Activated CD4-positive, alpha-beta T cell treated with anti-CD3 and anti-CD28 coated beads for 36 hours (primary cell): ENCODE results near the gene CHCHD6. TPM values are rescaled to one million over a fixed set of nuclear protein-coding genes. Genes with fewer than 3 reads are reported as not detected.

Experiments
- ATAC-seq: fragments of 200-7000 bp; cut with Tn5 transposase; one replicate; pipeline ENCODE4 v1.10.0; 2021; ENCODE audit warnings: mild to moderate bottlenecking, moderate library complexity
- CTCF ChIA-PET: fragments of 350-600 bp; sonication (Branson Sonifier 250); formaldehyde crosslinking; loops from one replicate; lab custom pipeline; 2021; ENCODE audit warnings: antibody characterized with exemption; lab: Charles Lee
- POLR2A ChIA-PET: fragments of 350-600 bp; sonication (Branson Sonifier 250); formaldehyde crosslinking; loops from one replicate; lab custom pipeline; 2021; ENCODE audit warnings: antibody characterized with exemption, inconsistent platforms; lab: Charles Lee
- DNase-seq: peaks from one replicate; pipeline ENCODE4 v3.0.0-alpha.2; 2020
- H3K27ac Mint-ChIP-seq: one replicate; pipeline ENCODE4 v1.8.0; 2021; ENCODE audit warnings: mixed read lengths
- H3K27me3 Mint-ChIP-seq: one replicate; pipeline ENCODE4 v1.8.0; 2021; ENCODE audit warnings: mixed read lengths
- H3K36me3 Mint-ChIP-seq: one replicate; pipeline ENCODE4 v1.8.0; 2021; ENCODE audit warnings: low read depth, mixed read lengths
- H3K4me1 Mint-ChIP-seq: one replicate; pipeline ENCODE4 v1.8.0; 2021; ENCODE audit warnings: mixed read lengths
- H3K4me3 Mint-ChIP-seq: one replicate; pipeline ENCODE4 v1.8.0; 2021; ENCODE audit warnings: mild to moderate bottlenecking, moderate library complexity, mixed read lengths
- H3K9me3 Mint-ChIP-seq: one replicate; pipeline ENCODE4 v1.8.0; 2021; ENCODE audit warnings: low read depth, mixed read lengths
- intact Hi-C, 2 experiments: fragments of 100-400 bp; cut with DNase I in 1 of 2; cut with micrococcal nuclease in 1 of 2; formaldehyde crosslinking; loops; one replicate each; pipeline versions ENCODE4 v1.14.2 to v1.15.1; 2022 to 2024; cut with DNase I, micrococcal nuclease
- total RNA-seq, 2 experiments: library from RNA; stranded (reverse); gene quantifications; one replicate each; pipeline ENCODE4 v1.2.3, GENCODE V29; 2021

CHCHD6 gene
- total RNA-seq, 2 experiments from 2014 or later, result 17.1 to 17.7 TPM

DNA sequence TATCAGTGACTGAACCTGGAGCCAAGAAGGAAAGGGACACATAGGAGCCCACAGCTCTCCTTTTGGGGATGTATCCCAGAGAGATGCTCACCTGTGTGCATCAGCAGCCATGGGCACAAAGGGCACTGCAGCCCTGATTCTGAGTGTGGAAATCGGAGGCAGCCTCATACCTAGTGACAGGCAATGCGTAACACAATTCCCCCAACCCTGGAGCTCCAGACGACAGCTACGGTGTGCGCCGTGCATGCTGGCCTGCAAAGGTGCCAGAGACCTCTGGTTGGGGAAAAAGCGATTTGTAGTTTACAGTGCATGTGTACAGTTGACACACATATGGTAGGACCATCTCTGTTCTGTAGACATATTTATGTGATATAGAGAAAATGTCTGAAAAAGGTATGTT lies 219.9 kb downstream of the CHCHD6 start:
- Mint-ChIP-seq H3K4me3 (no peak overlapping the region), H3K4me1 (no peaks in the 10 kb centered on the region), H3K27ac (no peak overlapping the region), H3K27me3 (no peaks in the 10 kb centered on the region), H3K9me3 (peaks cover 3% of the 10 kb centered on the region), H3K36me3 (peaks cover 15% of the 10 kb centered on the region)
- intact Hi-C loops, result no loop called here
- no peak for DNase-seq
- no peak for ATAC-seq
- POLR2A ChIA-PET, result no interaction called here
- CTCF ChIA-PET, result no interaction called here

DNA sequence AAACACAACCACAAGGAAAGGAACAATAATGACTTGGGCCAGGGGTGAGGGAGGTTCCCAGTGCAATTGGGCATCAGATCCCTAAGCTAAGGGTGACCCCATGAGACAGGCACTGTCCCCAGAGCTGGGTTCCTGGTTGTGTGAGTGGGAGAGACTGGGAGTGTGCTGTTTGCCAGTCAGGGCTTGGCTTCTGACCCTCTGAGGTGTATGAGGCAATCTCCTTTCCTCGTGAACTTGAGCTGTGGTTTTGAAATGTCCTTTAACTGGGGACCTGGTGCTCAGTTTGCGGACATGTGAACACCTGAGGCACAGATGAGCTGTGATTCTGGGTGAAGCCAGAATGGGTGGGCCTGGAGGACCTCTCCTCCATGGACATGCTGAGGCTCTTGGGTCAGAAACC lies 220.4 kb downstream of the CHCHD6 start:
- no peak for DNase-seq
- POLR2A ChIA-PET, result no interaction called here
- H3K27me3 Mint-ChIP-seq, result no peaks in the 10 kb centered on the region
- H3K36me3 Mint-ChIP-seq, result peaks cover 15% of the 10 kb centered on the region
- no peak overlapping the region for H3K27ac Mint-ChIP-seq
- ATAC-seq, result no peak
- H3K4me3 Mint-ChIP-seq, result no peak overlapping the region
- intact Hi-C loops, result no loop called here
- H3K9me3 Mint-ChIP-seq, result peaks cover 3% of the 10 kb centered on the region
- CTCF ChIA-PET, result no interaction called here
- H3K4me1 Mint-ChIP-seq, result no peaks in the 10 kb centered on the region

DNA sequence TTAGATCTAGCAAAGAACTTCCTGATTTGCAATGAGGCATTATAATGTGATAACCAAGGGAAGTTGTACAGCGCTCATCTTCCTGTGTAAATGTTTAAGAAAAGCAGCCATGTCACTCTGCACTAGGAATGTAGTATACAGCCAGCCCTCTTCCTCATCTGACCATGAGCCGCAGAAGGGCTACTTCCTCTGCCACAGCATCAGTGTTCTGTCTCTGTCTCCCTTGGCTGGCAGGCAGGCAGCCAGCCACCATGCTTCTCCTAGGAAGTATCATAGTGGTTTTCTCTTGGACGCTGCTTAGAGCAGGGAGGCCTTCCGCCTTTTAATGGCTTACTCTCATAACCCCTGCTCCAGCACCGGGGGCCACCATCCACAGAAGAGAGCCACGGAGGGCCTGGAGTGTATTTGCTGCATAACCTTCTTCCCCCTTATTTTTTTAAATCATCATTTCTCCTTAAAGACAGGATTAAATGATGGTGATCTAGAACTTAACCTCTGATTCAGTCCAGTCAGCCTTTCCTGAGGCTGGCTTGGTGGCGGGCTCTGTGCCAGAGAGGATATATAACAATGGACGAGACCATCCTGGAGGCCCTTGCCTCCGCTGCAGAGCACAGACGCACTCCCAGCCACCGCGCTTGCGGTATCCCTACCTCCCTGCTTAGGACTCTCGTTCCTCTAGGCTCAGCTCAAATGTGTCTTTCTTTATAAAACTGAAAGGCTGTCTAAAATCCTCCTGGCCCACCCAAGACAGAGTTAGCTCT lies 221.6 kb downstream of the CHCHD6 start:
- no peaks in the 10 kb centered on the region for H3K27me3 Mint-ChIP-seq
- no peaks in the 10 kb centered on the region for H3K4me1 Mint-ChIP-seq
- no peak overlapping the region for H3K4me3 Mint-ChIP-seq
- no peaks in the 10 kb centered on the region for H3K9me3 Mint-ChIP-seq
- no peak overlapping the region for H3K27ac Mint-ChIP-seq
- ATAC-seq (no peak), DNase-seq (no peak)
- ChIA-PET POLR2A (no interaction called here), CTCF (interaction anchor here (0.6 kb wide), 1 partner anchor 255 kb away, joined by 3 read pairs; no protein-coding TSS in a partner anchor)
- H3K36me3 Mint-ChIP-seq, result peaks cover 6% of the 10 kb centered on the region
- intact Hi-C loops, result no loop called here

DNA sequence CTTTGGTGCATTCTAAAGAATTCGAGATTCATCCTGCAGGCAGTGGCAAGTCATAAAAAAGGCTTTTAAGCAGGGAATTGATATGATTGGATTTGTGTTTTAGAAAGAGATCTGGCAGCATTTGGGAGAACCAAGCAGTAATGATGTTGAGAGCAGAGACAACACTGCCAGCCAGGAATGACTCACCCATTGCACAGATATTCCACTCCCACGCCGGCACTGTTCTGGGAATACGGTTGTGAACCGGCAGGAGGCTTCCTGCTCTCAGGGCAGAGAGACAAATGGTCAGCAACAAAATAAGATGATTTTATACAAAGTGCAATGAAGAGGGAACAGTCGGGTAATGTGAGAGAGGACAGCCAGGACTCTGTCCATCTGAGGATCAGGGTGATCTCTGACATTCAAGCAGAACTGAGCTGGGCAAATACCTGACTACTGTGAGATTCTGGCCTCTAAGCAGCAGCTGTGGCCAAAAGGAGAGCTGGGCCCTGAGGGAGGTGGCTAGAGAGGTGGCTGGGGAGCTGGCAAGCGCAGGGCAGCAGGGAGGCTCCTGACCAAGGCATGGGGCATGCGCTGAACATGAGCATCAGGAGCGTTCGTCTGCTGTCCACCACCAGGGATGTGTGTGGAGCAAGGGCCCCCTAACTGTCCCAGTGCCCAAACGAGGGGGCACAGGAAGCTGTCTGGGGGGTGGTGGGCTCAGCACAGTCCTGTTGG lies 222.8 kb downstream of the CHCHD6 start:
- CTCF ChIA-PET, result interaction anchor here (1.1 kb wide), 1 partner anchor 9 kb away, joined by 3 read pairs; no protein-coding TSS in a partner anchor
- DNase-seq, result no peak
- ATAC-seq, result no peak
- no peak overlapping the region for H3K4me3 Mint-ChIP-seq
- no peaks in the 10 kb centered on the region for H3K9me3 Mint-ChIP-seq
- H3K36me3 Mint-ChIP-seq, result peaks cover 3% of the 10 kb centered on the region
- no peaks in the 10 kb centered on the region for H3K4me1 Mint-ChIP-seq
- POLR2A ChIA-PET, result no interaction called here
- H3K27me3 Mint-ChIP-seq, result no peaks in the 10 kb centered on the region
- H3K27ac Mint-ChIP-seq, result no peak overlapping the region
- intact Hi-C loops, result no loop called here

DNA sequence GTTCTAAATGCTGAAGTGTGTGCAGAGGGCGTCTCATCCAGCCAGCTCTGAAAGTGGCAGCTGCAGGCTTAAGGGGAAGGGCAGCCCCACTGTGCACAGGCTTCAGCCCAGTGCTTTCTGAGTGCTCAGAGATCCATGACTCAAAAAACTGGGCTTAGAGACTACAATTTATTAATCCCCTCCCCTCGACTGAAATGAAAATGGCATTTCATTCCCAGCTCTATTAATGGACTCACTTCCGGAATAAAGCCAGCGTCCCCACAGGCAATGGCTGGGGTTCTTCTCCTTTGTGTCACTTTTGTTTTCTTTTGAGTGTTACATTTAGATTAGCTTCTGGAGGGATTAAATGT lies 223.3 kb downstream of the CHCHD6 start:
- H3K4me1 Mint-ChIP-seq, result no peaks in the 10 kb centered on the region
- DNase-seq, result no peak
- no peak overlapping the region for H3K4me3 Mint-ChIP-seq
- peaks cover 3% of the 10 kb centered on the region for H3K36me3 Mint-ChIP-seq
- H3K27me3 Mint-ChIP-seq, result no peaks in the 10 kb centered on the region
- intact Hi-C loops, result no loop called here
- H3K9me3 Mint-ChIP-seq, result no peaks in the 10 kb centered on the region
- ATAC-seq, result no peak
- POLR2A ChIA-PET, result no interaction called here
- CTCF ChIA-PET, result interaction anchor here (1.1 kb wide), 1 partner anchor 9 kb away, joined by 3 read pairs; no protein-coding TSS in a partner anchor
- H3K27ac Mint-ChIP-seq, result no peak overlapping the region

DNA sequence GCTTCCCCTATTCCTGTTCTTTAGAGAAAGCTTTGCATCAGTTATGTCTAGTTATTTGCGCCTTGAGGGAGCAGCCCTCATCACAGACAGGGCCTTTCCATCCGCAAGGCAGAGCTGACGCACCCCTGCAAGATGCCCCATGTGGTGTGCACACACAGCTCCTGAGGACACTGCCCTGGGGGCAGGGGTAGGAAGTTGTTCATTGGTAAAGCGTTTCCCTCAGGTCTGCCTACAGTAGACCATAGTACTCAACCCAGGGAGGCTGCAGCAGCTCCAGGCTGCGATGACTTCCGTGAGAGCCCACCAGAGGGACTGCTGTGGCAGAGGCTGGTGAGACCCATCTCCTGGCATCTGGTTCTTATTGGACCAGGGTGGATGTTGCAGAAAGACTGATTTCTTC lies 223.8 kb downstream of the CHCHD6 start:
- ATAC-seq, result no peak
- no peaks in the 10 kb centered on the region for H3K9me3 Mint-ChIP-seq
- H3K27ac Mint-ChIP-seq, result no peak overlapping the region
- POLR2A ChIA-PET, result no interaction called here
- intact Hi-C loops, result no loop called here
- no peaks in the 10 kb centered on the region for H3K27me3 Mint-ChIP-seq
- H3K4me3 Mint-ChIP-seq, result no peak overlapping the region
- DNase-seq, result no peak
- no peaks in the 10 kb centered on the region for H3K4me1 Mint-ChIP-seq
- no peaks in the 10 kb centered on the region for H3K36me3 Mint-ChIP-seq
- CTCF ChIA-PET, result interaction anchor here (1.1 kb wide), 1 partner anchor 8 kb away, joined by 3 read pairs; no protein-coding TSS in a partner anchor

DNA sequence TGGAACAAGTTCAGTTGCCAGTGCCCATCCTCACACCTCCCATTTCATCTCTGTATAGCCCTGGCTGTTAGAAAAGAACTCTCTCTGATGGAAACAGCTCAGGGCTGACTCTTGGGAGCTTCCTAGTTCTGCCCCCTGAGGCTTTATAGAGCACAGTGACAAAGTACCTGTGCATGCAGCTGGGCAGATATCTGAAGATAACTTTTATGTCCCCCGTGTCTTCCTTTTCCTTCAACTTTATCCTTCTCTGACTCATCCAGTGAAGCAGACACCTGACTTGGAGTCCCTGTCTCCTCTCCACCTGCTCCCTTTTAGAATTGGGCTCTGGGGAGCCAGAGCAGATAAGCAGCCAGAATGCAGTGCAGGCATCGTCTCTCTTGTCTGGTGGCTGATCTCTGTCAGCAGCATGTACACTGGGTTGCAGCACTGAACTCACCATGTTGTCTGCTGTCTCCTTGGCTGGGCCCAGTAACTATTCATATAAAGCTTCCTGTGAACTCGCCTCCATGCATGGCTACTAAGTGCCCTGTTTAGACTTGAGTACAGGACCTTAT lies 225.0 kb downstream of the CHCHD6 start:
- Mint-ChIP-seq H3K4me3 (no peak overlapping the region), H3K27me3 (no peaks in the 10 kb centered on the region), H3K9me3 (no peaks in the 10 kb centered on the region), H3K36me3 (no peaks in the 10 kb centered on the region), H3K27ac (no peak overlapping the region), H3K4me1 (no peaks in the 10 kb centered on the region)
- CTCF ChIA-PET, result no interaction called here
- DNase-seq (no peak), ATAC-seq (no peak)
- intact Hi-C loops, result no loop called here
- POLR2A ChIA-PET, result no interaction called here

DNA sequence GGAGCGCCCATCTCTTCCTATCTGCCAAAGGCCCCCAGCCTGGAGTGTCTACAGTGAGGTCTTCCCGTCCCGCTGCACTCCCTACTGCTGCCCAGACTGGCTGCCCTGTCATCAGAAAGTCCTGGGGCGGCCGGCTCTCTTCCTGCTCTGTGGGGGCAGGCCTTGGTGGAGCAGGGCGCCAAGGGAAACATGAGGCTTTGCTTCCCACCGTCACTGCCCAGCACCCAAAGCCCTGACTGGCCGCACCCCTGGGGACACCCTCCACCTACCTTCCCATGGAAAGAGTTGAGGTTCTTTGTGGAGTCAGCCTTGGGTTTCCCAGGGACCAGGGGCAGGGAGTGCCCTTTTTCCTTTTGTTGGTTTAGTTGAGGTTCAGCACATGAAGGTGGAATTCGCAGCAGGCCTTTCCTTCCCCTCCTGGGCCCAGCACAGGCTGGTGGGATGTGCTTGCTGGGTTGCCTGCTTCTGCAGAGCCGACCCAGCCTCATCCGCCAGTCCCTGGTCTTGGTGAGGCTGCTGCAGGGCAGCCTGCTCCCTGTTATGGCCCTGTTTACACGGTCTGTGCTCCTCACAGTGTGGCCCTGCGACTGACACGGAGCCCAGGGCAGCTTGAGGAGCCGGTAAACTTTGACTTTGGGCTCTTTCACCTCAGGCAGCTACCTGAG lies 227.0 kb downstream of the CHCHD6 start:
- Mint-ChIP-seq H3K27ac (no peak overlapping the region), H3K4me1 (no peaks in the 10 kb centered on the region), H3K4me3 (no peak overlapping the region), H3K27me3 (no peaks in the 10 kb centered on the region), H3K9me3 (no peaks in the 10 kb centered on the region), H3K36me3 (no peaks in the 10 kb centered on the region)
- intact Hi-C loops, result no loop called here
- DNase-seq (no peak), ATAC-seq (no peak)
- ChIA-PET CTCF (no interaction called here), POLR2A (no interaction called here)

DNA sequence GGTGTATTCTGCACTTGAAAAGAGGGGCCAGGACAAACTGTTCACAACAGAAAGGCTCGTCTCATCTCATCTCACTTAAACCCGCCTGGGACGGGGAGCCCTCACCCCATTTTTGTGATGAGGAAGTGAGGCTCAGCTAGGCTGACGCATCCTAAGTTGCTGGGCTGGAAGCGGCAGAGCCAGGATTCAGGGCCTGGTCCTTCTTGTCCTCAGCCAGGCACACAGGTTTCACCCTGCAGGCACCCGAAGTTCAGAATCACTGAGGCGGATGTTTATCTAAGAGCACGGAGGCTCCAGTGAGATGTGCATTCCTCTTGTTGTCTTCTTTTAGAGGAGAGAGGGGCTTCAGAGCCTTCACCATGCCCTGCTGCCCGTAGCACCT lies 227.8 kb downstream of the CHCHD6 start:
- POLR2A ChIA-PET, result no interaction called here
- no peak for DNase-seq
- no peak for ATAC-seq
- H3K4me3 Mint-ChIP-seq, result no peak overlapping the region
- CTCF ChIA-PET, result no interaction called here
- no peaks in the 10 kb centered on the region for H3K4me1 Mint-ChIP-seq
- no peaks in the 10 kb centered on the region for H3K36me3 Mint-ChIP-seq
- intact Hi-C loops, result no loop called here
- no peaks in the 10 kb centered on the region for H3K9me3 Mint-ChIP-seq
- no peak overlapping the region for H3K27ac Mint-ChIP-seq
- no peaks in the 10 kb centered on the region for H3K27me3 Mint-ChIP-seq

DNA sequence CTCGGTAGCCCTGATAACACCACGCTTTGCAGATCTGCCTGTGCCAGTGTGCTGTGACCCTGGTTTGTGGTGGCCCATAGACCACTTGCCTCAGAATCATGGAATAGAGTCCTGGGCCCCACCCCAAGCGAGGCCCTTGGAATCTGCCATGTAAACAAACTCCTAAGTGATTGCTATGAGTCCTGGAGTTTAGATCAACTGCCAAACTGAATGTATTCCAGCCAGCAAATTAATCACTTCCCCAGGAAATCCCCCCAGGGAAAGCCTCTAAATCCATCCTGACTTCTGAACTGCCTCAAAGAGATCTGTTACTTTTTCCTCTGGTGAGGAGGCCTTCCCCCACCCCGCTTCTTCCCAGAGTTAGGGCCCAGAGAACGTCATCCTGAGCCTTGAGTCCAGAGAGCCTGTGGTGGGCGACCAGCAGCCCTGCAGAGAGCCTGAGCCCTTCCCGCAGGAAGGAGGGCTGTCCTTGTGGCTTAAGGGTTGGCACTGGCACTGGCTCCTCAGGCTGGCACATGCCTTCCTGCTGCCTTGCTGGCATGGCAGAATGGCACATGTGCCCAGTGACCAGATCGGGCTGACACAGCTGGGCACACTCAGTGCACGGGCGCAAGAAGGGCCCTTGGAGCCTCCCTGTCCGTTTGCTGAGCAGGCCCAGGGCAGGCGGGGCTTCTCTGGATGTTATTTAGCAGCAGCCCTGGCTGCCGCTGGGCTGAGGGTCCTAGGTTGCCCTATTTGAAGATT lies 228.3 kb downstream of the CHCHD6 start:
- ChIA-PET CTCF (interaction anchor here (0.8 kb wide), 1 partner anchor 171 kb away, joined by 3 read pairs; no protein-coding TSS in a partner anchor), POLR2A (no interaction called here)
- Mint-ChIP-seq H3K4me3 (no peak overlapping the region), H3K36me3 (no peaks in the 10 kb centered on the region), H3K27me3 (no peaks in the 10 kb centered on the region), H3K4me1 (no peaks in the 10 kb centered on the region), H3K27ac (no peak overlapping the region), H3K9me3 (no peaks in the 10 kb centered on the region)
- ATAC-seq (no peak), DNase-seq (no peak)
- intact Hi-C loops, result no loop called here

DNA sequence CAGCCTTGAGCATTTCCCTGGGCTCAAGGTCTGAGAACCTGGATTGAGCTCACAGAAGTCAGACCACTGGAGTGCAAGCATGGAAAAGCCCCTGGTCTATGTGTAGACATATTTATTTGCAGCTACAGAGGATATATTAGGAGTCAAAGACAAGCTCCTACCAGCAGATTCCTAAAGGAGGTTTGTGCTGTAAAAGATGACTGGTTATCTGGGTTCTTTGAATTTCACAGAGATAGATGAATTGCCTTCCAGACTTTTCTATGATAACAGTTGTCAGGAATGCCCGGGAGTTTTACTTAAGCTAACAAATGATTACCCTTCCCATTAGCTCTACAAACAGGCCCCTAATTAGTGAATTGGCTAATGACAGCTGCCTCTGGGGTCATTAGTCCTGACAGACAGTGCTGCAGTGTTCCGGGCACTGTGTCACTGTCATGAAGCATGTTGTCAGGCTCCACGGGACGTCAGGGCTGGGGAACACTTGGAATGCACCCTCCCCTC lies 230.0 kb downstream of the CHCHD6 start:
- DNase-seq (no peak), ATAC-seq (no peak)
- intact Hi-C loops, result no loop called here
- no peaks in the 10 kb centered on the region for H3K9me3 Mint-ChIP-seq
- H3K27me3 Mint-ChIP-seq, result no peaks in the 10 kb centered on the region
- POLR2A ChIA-PET, result no interaction called here
- H3K36me3 Mint-ChIP-seq, result no peaks in the 10 kb centered on the region
- H3K4me1 Mint-ChIP-seq, result no peaks in the 10 kb centered on the region
- H3K4me3 Mint-ChIP-seq, result no peak overlapping the region
- CTCF ChIA-PET, result no interaction called here
- no peak overlapping the region for H3K27ac Mint-ChIP-seq
